H1 (cell line): Measurements from ENCODE around the gene RFX5. TPM values are rescaled to one million over a fixed set of nuclear protein-coding genes. Genes with fewer than 3 reads are reported as not detected.

Experiments
- CTCF ChIA-PET: fragments of 300-600 bp; sonication (Branson Sonifier 250); formaldehyde crosslinking; loops from one replicate; lab custom pipeline; 2021; ENCODE audit not compliant: partially characterized antibody; lab: Charles Lee
- POLR2A ChIA-PET: fragments of 300-600 bp; sonication (Branson Sonifier 250); formaldehyde crosslinking; loops from one replicate; lab custom pipeline; 2021; ENCODE audit warnings: inconsistent platforms; ENCODE audit not compliant: partially characterized antibody; lab: Charles Lee
- DNase-seq, 2 experiments: peaks; one replicate each; pipeline versions ENCODE4 v3.0.0 to v3.0.0-alpha.2; 2010 to 2022; ENCODE audit warnings: low spot score in 2 of 2, low read depth in 1 of 2, mixed read lengths in 1 of 2
- FAIRE-seq: peaks from 2 replicates; lab custom pipeline; 2011; peaks lifted over from hg19 to GRCh38; lab: Jason Lieb, UNC
- H2AFZ ChIP-seq: 2 replicates; pipeline ENCODE4 v1.8.1; 2012; ENCODE audit warnings: low read length, inconsistent platforms
- H2AK5ac ChIP-seq: 2 replicates; pipeline ENCODE4 v1.6.1; 2013; ENCODE audit warnings: low read depth, low read length
- H2BK120ac ChIP-seq: replicated peaks from 2 replicates; pipeline ENCODE3; 2013; ENCODE audit warnings: low read depth, low read length, inconsistent platforms
- H2BK12ac ChIP-seq: 2 replicates; pipeline ENCODE4 v1.6.1; 2013; ENCODE audit warnings: low read depth, low read length
- H2BK15ac ChIP-seq: 2 replicates; pipeline ENCODE4 v1.6.1; 2013; ENCODE audit warnings: low read length
- H2BK20ac ChIP-seq: 2 replicates; pipeline ENCODE4 v1.6.1; 2013; ENCODE audit warnings: low read length
- H2BK5ac ChIP-seq: 2 replicates; pipeline ENCODE4 v1.6.1; 2013; ENCODE audit warnings: low read depth, low read length
- H3K14ac ChIP-seq: 2 replicates; pipeline ENCODE4 v1.6.1; 2013; ENCODE audit warnings: inconsistent platforms; ENCODE audit not compliant: insufficient read length
- H3K18ac ChIP-seq: 2 replicates; pipeline ENCODE4 v1.6.1; 2013; ENCODE audit warnings: low read length; ENCODE audit errors: extremely low read depth
- H3K23ac ChIP-seq: 2 replicates; pipeline ENCODE4 v1.6.1; 2013; ENCODE audit warnings: inconsistent platforms; ENCODE audit not compliant: insufficient read length
- H3K23me2 ChIP-seq: 2 replicates; pipeline ENCODE4 v1.6.1; 2013; ENCODE audit warnings: low read depth, low read length
- H3K27ac ChIP-seq: 2 replicates; pipeline ENCODE4 v1.6.1; 2011; ENCODE audit warnings: low read depth, low read length, inconsistent platforms
- H3K27me3 ChIP-seq, 4 experiments: replicated peaks in 1 of 4; 1 replicate in 1 of 4; 2 replicates in 3 of 4; pipeline versions ENCODE4 v1.6.1 to v1.8.1; 2011 to 2013; ENCODE audit warnings: low read length in 3 of 4, mild to moderate bottlenecking in 3 of 4, inconsistent platforms in 2 of 4, mixed read lengths in 2 of 4, moderate library complexity in 1 of 4; ENCODE audit not compliant: control insufficient read depth in 3 of 4, insufficient read depth in 3 of 4; ENCODE audit errors: extremely low read depth in 1 of 4
- H3K36me3 ChIP-seq, 4 experiments: 2 replicates each; pipeline versions ENCODE4 v1.6.1 to v1.8.1; 2011 to 2013; ENCODE audit warnings: mild to moderate bottlenecking in 4 of 4, low read length in 3 of 4, moderate library complexity in 2 of 4, control low read depth in 1 of 4, inconsistent platforms in 1 of 4; ENCODE audit not compliant: insufficient read depth in 4 of 4, control insufficient read depth in 2 of 4
- H3K4ac ChIP-seq: replicated peaks from 2 replicates; pipeline ENCODE3; 2013; ENCODE audit warnings: low read length, low read depth, mixed read lengths, inconsistent platforms; ENCODE audit not compliant: insufficient read length
- H3K4me1 ChIP-seq, 4 experiments: replicated peaks in 1 of 4; 1 replicate in 1 of 4; 2 replicates in 3 of 4; pipeline versions ENCODE4 v1.6.1 to v1.8.1; 2011 to 2013; ENCODE audit warnings: low read length in 3 of 4, inconsistent platforms in 2 of 4, mixed read lengths in 1 of 4; ENCODE audit not compliant: insufficient read depth in 4 of 4, control insufficient read depth in 3 of 4
- H3K4me2 ChIP-seq, 2 experiments: 2 replicates each; pipeline versions ENCODE4 v1.6.1 to v1.8.1; 2011 to 2013; ENCODE audit warnings: low read depth in 2 of 2, low read length in 2 of 2, control low read depth in 1 of 2, inconsistent platforms in 1 of 2, mild to moderate bottlenecking in 1 of 2; ENCODE audit not compliant: insufficient read depth in 1 of 2
- H3K4me3 ChIP-seq, 4 experiments: fragments of 200-600, 300-600 bp in 1 of 4; sonication (generic), shearing (Covaris generic), sonication (Bioruptor Twin) in 1 of 4; 2 replicates each; pipeline versions ENCODE4 v1.5.1 to v1.8.1; 2011 to 2016; ENCODE audit warnings: low read length in 4 of 4, low read depth in 3 of 4, control low read depth in 2 of 4, inconsistent platforms in 2 of 4, mild to moderate bottlenecking in 2 of 4, mixed read lengths in 1 of 4, moderate library complexity in 1 of 4; ENCODE audit not compliant: insufficient read depth in 2 of 4; ENCODE audit errors: extremely low read depth in 1 of 4
- H3K56ac ChIP-seq: replicated peaks from 2 replicates; pipeline ENCODE3; 2013; ENCODE audit warnings: low read depth, mild to moderate bottlenecking, mixed read lengths, low read length, inconsistent platforms; ENCODE audit not compliant: insufficient read length
- H3K79me1 ChIP-seq: 2 replicates; pipeline ENCODE4 v1.6.1; 2013; ENCODE audit warnings: low read depth, low read length, control low read depth
- H3K79me2 ChIP-seq, 2 experiments: 2 replicates each; pipeline versions ENCODE4 v1.6.1 to v1.8.1; 2012 to 2013; ENCODE audit warnings: low read length in 2 of 2, mild to moderate bottlenecking in 2 of 2, inconsistent platforms in 1 of 2; ENCODE audit not compliant: insufficient read depth in 2 of 2, control insufficient read depth in 1 of 2
- H3K9ac ChIP-seq, 4 experiments: replicated peaks in 1 of 4; 1 replicate in 1 of 4; 2 replicates in 3 of 4; pipeline versions ENCODE4 v1.6.1 to v1.8.1; 2011 to 2013; ENCODE audit warnings: low read depth in 3 of 4, low read length in 3 of 4, control low read depth in 2 of 4, mild to moderate bottlenecking in 2 of 4, moderate library complexity in 2 of 4, inconsistent platforms in 1 of 4; ENCODE audit errors: extremely low read depth in 1 of 4
- H3K9me3 ChIP-seq, 2 experiments: 2 replicates each; pipeline versions ENCODE4 v1.6.1 to v1.8.1; 2012 to 2013; ENCODE audit warnings: mild to moderate bottlenecking in 2 of 2, moderate library complexity in 2 of 2, control low read depth in 1 of 2, inconsistent platforms in 1 of 2, low read depth in 1 of 2, low read length in 1 of 2, mixed read lengths in 1 of 2; ENCODE audit not compliant: insufficient read depth in 2 of 2
- H4K20me1 ChIP-seq, 2 experiments: replicated peaks in 1 of 2; 2 replicates each; pipeline versions ENCODE3 to v1.8.1; 2011 to 2013; ENCODE audit warnings: inconsistent platforms in 2 of 2, low read length in 2 of 2, mild to moderate bottlenecking in 1 of 2; ENCODE audit not compliant: insufficient read depth in 2 of 2, control insufficient read depth in 1 of 2
- H4K5ac ChIP-seq: 2 replicates; pipeline ENCODE4 v1.6.1; 2013; ENCODE audit warnings: low read length, low read depth, mixed read lengths, inconsistent platforms; ENCODE audit not compliant: insufficient read length
- H4K8ac ChIP-seq: 2 replicates; pipeline ENCODE4 v1.8.0; 2013; ENCODE audit warnings: mild to moderate bottlenecking, moderate library complexity, low read length, inconsistent platforms; ENCODE audit not compliant: insufficient read depth; ENCODE audit errors: extremely low read depth
- H4K91ac ChIP-seq: replicated peaks from 2 replicates; pipeline ENCODE3; 2013; ENCODE audit warnings: low read length, mixed read lengths, inconsistent platforms; ENCODE audit not compliant: insufficient read length
- CTBP2 ChIP-seq: IDR thresholded peaks from 2 replicates; pipeline ENCODE4 v1.7.0; 2011; ENCODE audit warnings: borderline replicate concordance, mild to moderate bottlenecking, moderate library complexity, mixed read lengths, low read length; ENCODE audit not compliant: insufficient read depth, insufficient read length
- EZH2 ChIP-seq: fragments of 200-600 bp; sonication (generic); IDR thresholded peaks from 2 replicates; pipeline ENCODE4 v1.7.1; 2012; ENCODE audit warnings: low read depth, mild to moderate bottlenecking, moderate library complexity, low read length, inconsistent platforms; ENCODE audit not compliant: severe bottlenecking
- FOSL1 ChIP-seq: IDR thresholded peaks from 2 replicates; pipeline ENCODE4 v1.6.1; 2011; ENCODE audit warnings: mild to moderate bottlenecking, low read depth, low read length, moderate library complexity; ENCODE audit not compliant: insufficient read depth
- GTF2F1 ChIP-seq: IDR thresholded peaks from 2 replicates; pipeline ENCODE4 v1.6.1; 2012; ENCODE audit warnings: low read depth, low read length, improper control_type of control experiment, borderline replicate concordance
- JUN ChIP-seq: IDR thresholded peaks from 2 replicates; pipeline ENCODE4 v1.6.1; 2011; ENCODE audit warnings: low read depth, mild to moderate bottlenecking, improper control_type of control experiment, low read length
- MAFK ChIP-seq: IDR thresholded peaks from 2 replicates; pipeline ENCODE4 v1.6.1; 2012; ENCODE audit warnings: low read depth, mild to moderate bottlenecking, improper control_type of control experiment, low read length
- NRF1 ChIP-seq: IDR thresholded peaks from 2 replicates; pipeline ENCODE4 v1.6.1; 2011; ENCODE audit warnings: mild to moderate bottlenecking, low read depth, low read length, improper control_type of control experiment
- POLR2AphosphoS5 ChIP-seq: IDR thresholded peaks from 2 replicates; pipeline ENCODE4 v1.6.1; 2011; ENCODE audit warnings: low read depth, low read length
- RNF2 ChIP-seq: fragments of 200-900, 300-1000 bp; sonication (generic); IDR thresholded peaks from 2 replicates; pipeline ENCODE4 v1.7.1; 2016; ENCODE audit warnings: borderline replicate concordance, low read depth, mild to moderate bottlenecking, antibody characterized with exemption, low read length; ENCODE audit not compliant: poor library complexity, severe bottlenecking; ENCODE audit errors: missing control alignments
- SIN3A ChIP-seq, 2 experiments: IDR thresholded peaks in 1 of 2; conservative IDR thresholded peaks in 1 of 2; 2 replicates each; pipeline ENCODE4 v1.6.1; 2011 to 2012; ENCODE audit warnings: low read length in 2 of 2, improper control_type of control experiment in 1 of 2, low read depth in 1 of 2, mild to moderate bottlenecking in 1 of 2
- ZNF274 ChIP-seq: IDR thresholded peaks from 2 replicates; pipeline ENCODE4 v1.7.0; 2012; ENCODE audit warnings: low read length, borderline replicate concordance; ENCODE audit errors: extremely low read depth
- WGBS, 2 experiments: shearing (Covaris generic) in 1 of 2; methylation state at CpG; one replicate each; pipeline versions ENCODE4 v1.1.6 to v1.1.7; 2013 to 2015; ENCODE audit warnings: low lambda C conversion rate in 2 of 2, mixed read lengths in 2 of 2, inconsistent platforms in 1 of 2, low coverage in 1 of 2, missing lambda C conversion rate in 1 of 2; ENCODE audit not compliant: insufficient replicate concordance in 2 of 2, insufficient coverage in 1 of 2, insufficient read length in 1 of 2; ENCODE audit errors: extremely low coverage in 1 of 2, missing lambda C conversion rate in 1 of 2; 5-methylcytosine and 5-hydroxymethylcytosine counted together
- polyA plus RNA-seq, 7 experiments: library from polyadenylated mRNA; depleted of rRNA in 3 of 7; stranded (reverse) in 5 of 7; unstranded in 2 of 7; fragments of >200 nt in 5 of 7; fragments of 200-250 nt in 2 of 7; gene quantifications; 1 replicate in 5 of 7; 2 replicates in 1 of 7; 4 replicates in 1 of 7; pipeline versions ENCODE4 v1.2.1 to v1.2.3, GENCODE V29; 2011 to 2013; ENCODE audit warnings: missing spikeins in 2 of 7, mixed read lengths in 2 of 7
- total RNA-seq: library from RNA; stranded (reverse); fragmentation: NEBNext Ultra II Directional; extraction: Animal tissue kit (Norgen Biotek cat#: 25700); gene quantifications from 2 replicates; pipeline ENCODE4 v1.2.1, GENCODE V29; 2021
- TF ChIP-seq, protein P1 (sequence below): IDR thresholded peaks from 2 replicates; pipeline ENCODE4 v1.6.1; 2012; ENCODE audit warnings: inconsistent platforms

RFX5 gene
- total and polyA plus RNA-seq, 2 of the 8 experiments (the other 6 are each of a cell fraction or from before 2014, with no cell fraction given), result 27.8 to 59.7 TPM

DNA sequence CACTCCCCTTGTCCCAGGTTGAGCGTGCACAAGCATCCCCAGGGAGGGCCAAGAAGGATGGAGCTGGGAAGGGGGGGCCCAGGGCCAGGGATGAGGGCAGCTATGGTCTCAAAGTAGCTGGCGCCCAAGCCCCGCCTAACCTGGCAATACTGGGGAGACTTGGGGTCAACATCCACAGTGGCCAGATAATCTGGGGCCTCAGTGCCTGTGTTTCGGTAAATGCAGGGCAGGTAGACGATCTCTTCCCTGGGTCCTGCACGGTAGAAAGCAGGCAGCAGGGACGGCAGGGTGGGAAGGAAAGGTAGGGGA, 22.2 kb upstream of the RFX5 start:
- POLR2A ChIA-PET, result interaction anchor here (0.7 to 2.5 kb wide), 6 partner anchors 10 to 86 kb away, joined by 3 to 14 read pairs (median 6); partner anchors contain the start of genes PSMB4 and RFX5

More for the DNA sequence above, 22.2 kb upstream of the RFX5 start:
- no peak overlapping the region for H4K5ac ChIP-seq
- no peak overlapping the region for H2BK120ac ChIP-seq
- H3K4me2 ChIP-seq, result no peak overlapping the region
- no peak overlapping the region for H3K14ac ChIP-seq
- H3K56ac ChIP-seq, result no peak overlapping the region
- DNase-seq, result no peak
- H3K36me3 ChIP-seq, result peaks cover 0 to 6% (median 0%) of the 10 kb centered on the region in 4 experiments; a peak in 3 of 8 replicates
- no peak overlapping the region for H4K91ac ChIP-seq
- H3K4me1 ChIP-seq, result peaks cover 0 to 11% (median 8%) of the 10 kb centered on the region in 4 experiments; a peak in 6 of 7 replicates
- peaks cover 2% of the 10 kb centered on the region; the same call in 1 of the 2 replicates for H3K23me2 ChIP-seq
- H3K27me3 ChIP-seq, result no peaks in the 10 kb centered on the region
- CTCF ChIA-PET, result interaction anchor here (1.0 to 2.5 kb wide), 18 partner anchors 9 to 116 kb away, joined by 3 to 12 read pairs (median 5); partner anchors contain the start of gene PSMB4
- H3K4ac ChIP-seq, result no peak overlapping the region
- H2BK20ac ChIP-seq, result no peak overlapping the region
- H4K8ac ChIP-seq, result no peak overlapping the region
- H2AFZ ChIP-seq, result no peak overlapping the region
- H3K4me3 ChIP-seq, result no peak overlapping the region
- no peak overlapping the region for H3K23ac ChIP-seq
- no peak overlapping the region for H2BK5ac ChIP-seq
- H3K9me3 ChIP-seq, result no peaks in the 10 kb centered on the region
- H2BK12ac ChIP-seq, result no peak overlapping the region
- TF ChIP-seq RNF2, result no peak
- TF ChIP-seq GTF2F1, result no peak
- no peak for TF ChIP-seq POLR2AphosphoS5
- TF ChIP-seq, protein P1, sequence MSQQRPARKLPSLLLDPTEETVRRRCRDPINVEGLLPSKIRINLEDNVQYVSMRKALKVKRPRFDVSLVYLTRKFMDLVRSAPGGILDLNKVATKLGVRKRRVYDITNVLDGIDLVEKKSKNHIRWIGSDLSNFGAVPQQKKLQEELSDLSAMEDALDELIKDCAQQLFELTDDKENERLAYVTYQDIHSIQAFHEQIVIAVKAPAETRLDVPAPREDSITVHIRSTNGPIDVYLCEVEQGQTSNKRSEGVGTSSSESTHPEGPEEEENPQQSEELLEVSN, result no peak
- TF ChIP-seq ZNF274, result no peak
- TF ChIP-seq JUN, result no peak
- TF ChIP-seq SIN3A (conservative IDR thresholded peaks at IDR 0.05 in 1 of 2, IDR thresholded peaks at IDR 0.05 in 1 of 2; ENCODE audit: low read depth in 1 of 2, low read length in 2 of 2), result no peak
- TF ChIP-seq EZH2, result no peak
- TF ChIP-seq CTBP2, result no peak
- TF ChIP-seq MAFK, result no peak
- no peak for TF ChIP-seq FOSL1
- no peak for TF ChIP-seq NRF1
- TF ChIP-seq, all 59 proteins: peak for 0
- FAIRE-seq, result no peak
- Histone ChIP-seq H2BK15ac (no peak overlapping the region), H3K9ac (no peak overlapping the region), H3K79me1 (no peaks in the 10 kb centered on the region), H3K79me2 (no peaks in the 10 kb centered on the region), H3K27ac (no peak overlapping the region), H4K20me1 (no peaks in the 10 kb centered on the region), H2AK5ac (0 out of 2 replicates have a peak overlapping the region, but pooled peaks have one; percentile 65), H3K18ac (no peak overlapping the region)
- 95% methylated on average over 7 of the region's 7 CpGs; no CpG with 5 or more reads in 1 of the 2 experiments for WGBS, 2 experiments
